ENCODE results near the gene NELFCD. TPM values are rescaled to one million over a fixed set of nuclear protein-coding genes. Genes with fewer than 3 reads are reported as not detected.

The NELFCD gene
- total RNA-seq, 4 donors from 2014 or later = 36.3 to 64.8 (median 47.0) TPM

- no peak for TF ChIP-seq CTCF (IDR thresholded peaks at IDR 0.05; ENCODE audit: low read depth)
These were observed 17.6 kb downstream of the NELFCD start for GRCh38 chr20:58998656-58999055.

- TF ChIP-seq CTCF (IDR thresholded peaks at IDR 0.05; ENCODE audit: low read depth) = no peak
These were observed 19.3 kb downstream of the NELFCD start for GRCh38 chr20:59000326-59000725.

- no peak for TF ChIP-seq CTCF (IDR thresholded peaks at IDR 0.05; ENCODE audit: low read depth)
These were observed 20.0 kb downstream of the NELFCD start for GRCh38 chr20:59001068-59001448.

GRCh38 chr20:59001449-59002171 lies 20.6 kb downstream of the NELFCD start:
- no peak for TF ChIP-seq CTCF (IDR thresholded peaks at IDR 0.05; ENCODE audit: low read depth)

- no peak for TF ChIP-seq CTCF (IDR thresholded peaks at IDR 0.05; ENCODE audit: low read depth)
These were observed 21.3 kb downstream of the NELFCD start for GRCh38 chr20:59002388-59002787.

GRCh38 chr20:59002874-59003399 lies 21.9 kb downstream of the NELFCD start:
- TF ChIP-seq CTCF (IDR thresholded peaks at IDR 0.05; ENCODE audit: low read depth) = no peak

- TF ChIP-seq CTCF (IDR thresholded peaks at IDR 0.05; ENCODE audit: low read depth) = no peak
These were observed 22.9 kb downstream of the NELFCD start for GRCh38 chr20:59003836-59004492.

All from subcutaneous adipose tissue (tissue), 4 donors.